K562 (cell line): ENCODE results near the gene DNAJC12. TPM values are rescaled to one million over a fixed set of nuclear protein-coding genes. Genes with fewer than 3 reads are reported as not detected.
A peak's percentile ranks its signal among the peaks of the same experiment; 100 is the strongest.

Experiments
- SIN3A ChIP-seq, 2 experiments: fragments of 150-350 bp in 1 of 2; IDR thresholded peaks; 2 replicates each; pipeline ENCODE4 v1.6.1; 2011 to 2016; ENCODE audit warnings: borderline replicate concordance in 2 of 2, low read depth in 2 of 2, low read length in 2 of 2, mild to moderate bottlenecking in 2 of 2, moderate library complexity in 2 of 2; ENCODE audit not compliant: control insufficient read depth in 1 of 2
- polyA plus RNA-seq, 8 experiments: library from polyadenylated mRNA; depleted of rRNA in 4 of 8; stranded (reverse) in 5 of 8; unstranded in 3 of 8; fragments of >200 nt; fragmentation: Nextera tagmentation in 2 of 8; fragmentation: Illumina TruSeq in 1 of 8; extraction: Ambion mirVana in 2 of 8; extraction: Trizol in 1 of 8; gene quantifications; 2 replicates each; pipeline versions ENCODE4 v1.2.1 to v1.2.3, GENCODE V29; 2011 to 2014; ENCODE audit warnings: inconsistent platforms in 1 of 8, missing spikeins in 1 of 8
- total RNA-seq, 7 experiments: library from RNA; depleted of rRNA in 6 of 7; stranded (reverse); fragments of >200 nt in 6 of 7; fragmentation: Illumina TruSeq in 2 of 7; extraction: Trizol in 2 of 7; gene quantifications; 2 replicates each; pipeline versions ENCODE4 v1.2.1 to v1.2.3, GENCODE V29; 2011 to 2021; ENCODE audit warnings: low replicate concordance in 1 of 7
- TF ChIP-seq, protein P1 (sequence below): fragments of 200-600 bp; sonication (generic); IDR thresholded peaks from one replicate; pipeline ENCODE4 v1.6.1; 2012; ENCODE audit warnings: mild to moderate bottlenecking, low read depth, low read length, inconsistent platforms

DNAJC12 gene
- total and polyA plus RNA-seq, 9 of the 15 experiments (the other 6 are each of a cell fraction or from before 2014, with no cell fraction given) = 7.4 to 95.9 (median 68.5) TPM

GRCh38 chr10:67764012-67764822, 73.8 kb downstream of the DNAJC12 start (continued):
- TF ChIP-seq SIN3A (IDR thresholded peaks at IDR 0.05; ENCODE audit: borderline replicate concordance in 2 of 2, control insufficient read depth in 1 of 2, low read depth in 2 of 2, low read length in 2 of 2) = peak in 1 of 2 experiments; percentile 36; a peak in 1 of 4 replicates
- TF ChIP-seq, protein P1, sequence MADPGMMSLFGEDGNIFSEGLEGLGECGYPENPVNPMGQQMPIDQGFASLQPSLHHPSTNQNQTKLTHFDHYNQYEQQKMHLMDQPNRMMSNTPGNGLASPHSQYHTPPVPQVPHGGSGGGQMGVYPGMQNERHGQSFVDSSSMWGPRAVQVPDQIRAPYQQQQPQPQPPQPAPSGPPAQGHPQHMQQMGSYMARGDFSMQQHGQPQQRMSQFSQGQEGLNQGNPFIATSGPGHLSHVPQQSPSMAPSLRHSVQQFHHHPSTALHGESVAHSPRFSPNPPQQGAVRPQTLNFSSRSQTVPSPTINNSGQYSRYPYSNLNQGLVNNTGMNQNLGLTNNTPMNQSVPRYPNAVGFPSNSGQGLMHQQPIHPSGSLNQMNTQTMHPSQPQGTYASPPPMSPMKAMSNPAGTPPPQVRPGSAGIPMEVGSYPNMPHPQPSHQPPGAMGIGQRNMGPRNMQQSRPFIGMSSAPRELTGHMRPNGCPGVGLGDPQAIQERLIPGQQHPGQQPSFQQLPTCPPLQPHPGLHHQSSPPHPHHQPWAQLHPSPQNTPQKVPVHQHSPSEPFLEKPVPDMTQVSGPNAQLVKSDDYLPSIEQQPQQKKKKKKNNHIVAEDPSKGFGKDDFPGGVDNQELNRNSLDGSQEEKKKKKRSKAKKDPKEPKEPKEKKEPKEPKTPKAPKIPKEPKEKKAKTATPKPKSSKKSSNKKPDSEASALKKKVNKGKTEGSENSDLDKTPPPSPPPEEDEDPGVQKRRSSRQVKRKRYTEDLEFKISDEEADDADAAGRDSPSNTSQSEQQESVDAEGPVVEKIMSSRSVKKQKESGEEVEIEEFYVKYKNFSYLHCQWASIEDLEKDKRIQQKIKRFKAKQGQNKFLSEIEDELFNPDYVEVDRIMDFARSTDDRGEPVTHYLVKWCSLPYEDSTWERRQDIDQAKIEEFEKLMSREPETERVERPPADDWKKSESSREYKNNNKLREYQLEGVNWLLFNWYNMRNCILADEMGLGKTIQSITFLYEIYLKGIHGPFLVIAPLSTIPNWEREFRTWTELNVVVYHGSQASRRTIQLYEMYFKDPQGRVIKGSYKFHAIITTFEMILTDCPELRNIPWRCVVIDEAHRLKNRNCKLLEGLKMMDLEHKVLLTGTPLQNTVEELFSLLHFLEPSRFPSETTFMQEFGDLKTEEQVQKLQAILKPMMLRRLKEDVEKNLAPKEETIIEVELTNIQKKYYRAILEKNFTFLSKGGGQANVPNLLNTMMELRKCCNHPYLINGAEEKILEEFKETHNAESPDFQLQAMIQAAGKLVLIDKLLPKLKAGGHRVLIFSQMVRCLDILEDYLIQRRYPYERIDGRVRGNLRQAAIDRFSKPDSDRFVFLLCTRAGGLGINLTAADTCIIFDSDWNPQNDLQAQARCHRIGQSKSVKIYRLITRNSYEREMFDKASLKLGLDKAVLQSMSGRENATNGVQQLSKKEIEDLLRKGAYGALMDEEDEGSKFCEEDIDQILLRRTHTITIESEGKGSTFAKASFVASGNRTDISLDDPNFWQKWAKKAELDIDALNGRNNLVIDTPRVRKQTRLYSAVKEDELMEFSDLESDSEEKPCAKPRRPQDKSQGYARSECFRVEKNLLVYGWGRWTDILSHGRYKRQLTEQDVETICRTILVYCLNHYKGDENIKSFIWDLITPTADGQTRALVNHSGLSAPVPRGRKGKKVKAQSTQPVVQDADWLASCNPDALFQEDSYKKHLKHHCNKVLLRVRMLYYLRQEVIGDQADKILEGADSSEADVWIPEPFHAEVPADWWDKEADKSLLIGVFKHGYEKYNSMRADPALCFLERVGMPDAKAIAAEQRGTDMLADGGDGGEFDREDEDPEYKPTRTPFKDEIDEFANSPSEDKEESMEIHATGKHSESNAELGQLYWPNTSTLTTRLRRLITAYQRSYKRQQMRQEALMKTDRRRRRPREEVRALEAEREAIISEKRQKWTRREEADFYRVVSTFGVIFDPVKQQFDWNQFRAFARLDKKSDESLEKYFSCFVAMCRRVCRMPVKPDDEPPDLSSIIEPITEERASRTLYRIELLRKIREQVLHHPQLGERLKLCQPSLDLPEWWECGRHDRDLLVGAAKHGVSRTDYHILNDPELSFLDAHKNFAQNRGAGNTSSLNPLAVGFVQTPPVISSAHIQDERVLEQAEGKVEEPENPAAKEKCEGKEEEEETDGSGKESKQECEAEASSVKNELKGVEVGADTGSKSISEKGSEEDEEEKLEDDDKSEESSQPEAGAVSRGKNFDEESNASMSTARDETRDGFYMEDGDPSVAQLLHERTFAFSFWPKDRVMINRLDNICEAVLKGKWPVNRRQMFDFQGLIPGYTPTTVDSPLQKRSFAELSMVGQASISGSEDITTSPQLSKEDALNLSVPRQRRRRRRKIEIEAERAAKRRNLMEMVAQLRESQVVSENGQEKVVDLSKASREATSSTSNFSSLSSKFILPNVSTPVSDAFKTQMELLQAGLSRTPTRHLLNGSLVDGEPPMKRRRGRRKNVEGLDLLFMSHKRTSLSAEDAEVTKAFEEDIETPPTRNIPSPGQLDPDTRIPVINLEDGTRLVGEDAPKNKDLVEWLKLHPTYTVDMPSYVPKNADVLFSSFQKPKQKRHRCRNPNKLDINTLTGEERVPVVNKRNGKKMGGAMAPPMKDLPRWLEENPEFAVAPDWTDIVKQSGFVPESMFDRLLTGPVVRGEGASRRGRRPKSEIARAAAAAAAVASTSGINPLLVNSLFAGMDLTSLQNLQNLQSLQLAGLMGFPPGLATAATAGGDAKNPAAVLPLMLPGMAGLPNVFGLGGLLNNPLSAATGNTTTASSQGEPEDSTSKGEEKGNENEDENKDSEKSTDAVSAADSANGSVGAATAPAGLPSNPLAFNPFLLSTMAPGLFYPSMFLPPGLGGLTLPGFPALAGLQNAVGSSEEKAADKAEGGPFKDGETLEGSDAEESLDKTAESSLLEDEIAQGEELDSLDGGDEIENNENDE = no peak
